H1 (cell line): Measurements from ENCODE around the gene MEI1. TPM values are rescaled to one million over a fixed set of nuclear protein-coding genes. Genes with fewer than 3 reads are reported as not detected.

Experiments used
- CTCF ChIA-PET: fragments of 300-600 bp; sonication (Branson Sonifier 250); formaldehyde crosslinking; loops from one replicate; lab custom pipeline; 2021; ENCODE audit not compliant: partially characterized antibody; lab: Charles Lee
- POLR2A ChIA-PET: fragments of 300-600 bp; sonication (Branson Sonifier 250); formaldehyde crosslinking; loops from one replicate; lab custom pipeline; 2021; ENCODE audit warnings: inconsistent platforms; ENCODE audit not compliant: partially characterized antibody; lab: Charles Lee
- DNase-seq, 2 experiments: peaks; one replicate each; pipeline versions ENCODE4 v3.0.0 to v3.0.0-alpha.2; 2010 to 2022; ENCODE audit warnings: low spot score in 2 of 2, low read depth in 1 of 2, mixed read lengths in 1 of 2
- FAIRE-seq: peaks from 2 replicates; lab custom pipeline; 2011; peaks lifted over from hg19 to GRCh38; lab: Jason Lieb, UNC
- H2AFZ ChIP-seq: 2 replicates; pipeline ENCODE4 v1.8.1; 2012; ENCODE audit warnings: low read length, inconsistent platforms
- H2AK5ac ChIP-seq: 2 replicates; pipeline ENCODE4 v1.6.1; 2013; ENCODE audit warnings: low read depth, low read length
- H2BK120ac ChIP-seq: replicated peaks from 2 replicates; pipeline ENCODE3; 2013; ENCODE audit warnings: low read depth, low read length, inconsistent platforms
- H2BK12ac ChIP-seq: 2 replicates; pipeline ENCODE4 v1.6.1; 2013; ENCODE audit warnings: low read depth, low read length
- H2BK15ac ChIP-seq: 2 replicates; pipeline ENCODE4 v1.6.1; 2013; ENCODE audit warnings: low read length
- H2BK20ac ChIP-seq: 2 replicates; pipeline ENCODE4 v1.6.1; 2013; ENCODE audit warnings: low read length
- H2BK5ac ChIP-seq: 2 replicates; pipeline ENCODE4 v1.6.1; 2013; ENCODE audit warnings: low read depth, low read length
- H3K14ac ChIP-seq: 2 replicates; pipeline ENCODE4 v1.6.1; 2013; ENCODE audit warnings: inconsistent platforms; ENCODE audit not compliant: insufficient read length
- H3K18ac ChIP-seq: 2 replicates; pipeline ENCODE4 v1.6.1; 2013; ENCODE audit warnings: low read length; ENCODE audit errors: extremely low read depth
- H3K23ac ChIP-seq: 2 replicates; pipeline ENCODE4 v1.6.1; 2013; ENCODE audit warnings: inconsistent platforms; ENCODE audit not compliant: insufficient read length
- H3K23me2 ChIP-seq: 2 replicates; pipeline ENCODE4 v1.6.1; 2013; ENCODE audit warnings: low read depth, low read length
- H3K27ac ChIP-seq: 2 replicates; pipeline ENCODE4 v1.6.1; 2011; ENCODE audit warnings: low read depth, low read length, inconsistent platforms
- H3K27me3 ChIP-seq, 4 experiments: replicated peaks in 1 of 4; 1 replicate in 1 of 4; 2 replicates in 3 of 4; pipeline versions ENCODE4 v1.6.1 to v1.8.1; 2011 to 2013; ENCODE audit warnings: low read length in 3 of 4, mild to moderate bottlenecking in 3 of 4, inconsistent platforms in 2 of 4, mixed read lengths in 2 of 4, moderate library complexity in 1 of 4; ENCODE audit not compliant: control insufficient read depth in 3 of 4, insufficient read depth in 3 of 4; ENCODE audit errors: extremely low read depth in 1 of 4
- H3K36me3 ChIP-seq, 4 experiments: 2 replicates each; pipeline versions ENCODE4 v1.6.1 to v1.8.1; 2011 to 2013; ENCODE audit warnings: mild to moderate bottlenecking in 4 of 4, low read length in 3 of 4, moderate library complexity in 2 of 4, control low read depth in 1 of 4, inconsistent platforms in 1 of 4; ENCODE audit not compliant: insufficient read depth in 4 of 4, control insufficient read depth in 2 of 4
- H3K4ac ChIP-seq: replicated peaks from 2 replicates; pipeline ENCODE3; 2013; ENCODE audit warnings: low read length, low read depth, mixed read lengths, inconsistent platforms; ENCODE audit not compliant: insufficient read length
- H3K4me1 ChIP-seq, 4 experiments: replicated peaks in 1 of 4; 1 replicate in 1 of 4; 2 replicates in 3 of 4; pipeline versions ENCODE4 v1.6.1 to v1.8.1; 2011 to 2013; ENCODE audit warnings: low read length in 3 of 4, inconsistent platforms in 2 of 4, mixed read lengths in 1 of 4; ENCODE audit not compliant: insufficient read depth in 4 of 4, control insufficient read depth in 3 of 4
- H3K4me2 ChIP-seq, 2 experiments: 2 replicates each; pipeline versions ENCODE4 v1.6.1 to v1.8.1; 2011 to 2013; ENCODE audit warnings: low read depth in 2 of 2, low read length in 2 of 2, control low read depth in 1 of 2, inconsistent platforms in 1 of 2, mild to moderate bottlenecking in 1 of 2; ENCODE audit not compliant: insufficient read depth in 1 of 2
- H3K4me3 ChIP-seq, 4 experiments: fragments of 200-600, 300-600 bp in 1 of 4; sonication (generic), shearing (Covaris generic), sonication (Bioruptor Twin) in 1 of 4; 2 replicates each; pipeline versions ENCODE4 v1.5.1 to v1.8.1; 2011 to 2016; ENCODE audit warnings: low read length in 4 of 4, low read depth in 3 of 4, control low read depth in 2 of 4, inconsistent platforms in 2 of 4, mild to moderate bottlenecking in 2 of 4, mixed read lengths in 1 of 4, moderate library complexity in 1 of 4; ENCODE audit not compliant: insufficient read depth in 2 of 4; ENCODE audit errors: extremely low read depth in 1 of 4
- H3K56ac ChIP-seq: replicated peaks from 2 replicates; pipeline ENCODE3; 2013; ENCODE audit warnings: low read depth, mild to moderate bottlenecking, mixed read lengths, low read length, inconsistent platforms; ENCODE audit not compliant: insufficient read length
- H3K79me1 ChIP-seq: 2 replicates; pipeline ENCODE4 v1.6.1; 2013; ENCODE audit warnings: low read depth, low read length, control low read depth
- H3K79me2 ChIP-seq, 2 experiments: 2 replicates each; pipeline versions ENCODE4 v1.6.1 to v1.8.1; 2012 to 2013; ENCODE audit warnings: low read length in 2 of 2, mild to moderate bottlenecking in 2 of 2, inconsistent platforms in 1 of 2; ENCODE audit not compliant: insufficient read depth in 2 of 2, control insufficient read depth in 1 of 2
- H3K9ac ChIP-seq, 4 experiments: replicated peaks in 1 of 4; 1 replicate in 1 of 4; 2 replicates in 3 of 4; pipeline versions ENCODE4 v1.6.1 to v1.8.1; 2011 to 2013; ENCODE audit warnings: low read depth in 3 of 4, low read length in 3 of 4, control low read depth in 2 of 4, mild to moderate bottlenecking in 2 of 4, moderate library complexity in 2 of 4, inconsistent platforms in 1 of 4; ENCODE audit errors: extremely low read depth in 1 of 4
- H3K9me3 ChIP-seq, 2 experiments: 2 replicates each; pipeline versions ENCODE4 v1.6.1 to v1.8.1; 2012 to 2013; ENCODE audit warnings: mild to moderate bottlenecking in 2 of 2, moderate library complexity in 2 of 2, control low read depth in 1 of 2, inconsistent platforms in 1 of 2, low read depth in 1 of 2, low read length in 1 of 2, mixed read lengths in 1 of 2; ENCODE audit not compliant: insufficient read depth in 2 of 2
- H4K20me1 ChIP-seq, 2 experiments: replicated peaks in 1 of 2; 2 replicates each; pipeline versions ENCODE3 to v1.8.1; 2011 to 2013; ENCODE audit warnings: inconsistent platforms in 2 of 2, low read length in 2 of 2, mild to moderate bottlenecking in 1 of 2; ENCODE audit not compliant: insufficient read depth in 2 of 2, control insufficient read depth in 1 of 2
- H4K5ac ChIP-seq: 2 replicates; pipeline ENCODE4 v1.6.1; 2013; ENCODE audit warnings: low read length, low read depth, mixed read lengths, inconsistent platforms; ENCODE audit not compliant: insufficient read length
- H4K8ac ChIP-seq: 2 replicates; pipeline ENCODE4 v1.8.0; 2013; ENCODE audit warnings: mild to moderate bottlenecking, moderate library complexity, low read length, inconsistent platforms; ENCODE audit not compliant: insufficient read depth; ENCODE audit errors: extremely low read depth
- H4K91ac ChIP-seq: replicated peaks from 2 replicates; pipeline ENCODE3; 2013; ENCODE audit warnings: low read length, mixed read lengths, inconsistent platforms; ENCODE audit not compliant: insufficient read length
- ATF3 ChIP-seq: IDR thresholded peaks from 2 replicates; pipeline ENCODE4 v1.6.1; 2011; ENCODE audit warnings: low read depth, mild to moderate bottlenecking, low read length; ENCODE audit not compliant: insufficient read depth
- CREB1 ChIP-seq: IDR thresholded peaks from 2 replicates; pipeline ENCODE4 v1.6.1; 2012; ENCODE audit warnings: inconsistent platforms
- SIRT6 ChIP-seq: IDR thresholded peaks from one replicate; pipeline ENCODE4 v1.7.1; 2012; ENCODE audit warnings: low read length, inconsistent platforms
- SP2 ChIP-seq: IDR thresholded peaks from 2 replicates; pipeline ENCODE4 v1.6.1; 2012; ENCODE audit warnings: mild to moderate bottlenecking, low read length, inconsistent platforms
- TEAD4 ChIP-seq: IDR thresholded peaks from 2 replicates; pipeline ENCODE4 v1.6.1; 2012; ENCODE audit warnings: low read depth, low read length, inconsistent platforms, mixed read lengths
- WGBS, 2 experiments: shearing (Covaris generic) in 1 of 2; methylation state at CpG; one replicate each; pipeline versions ENCODE4 v1.1.6 to v1.1.7; 2013 to 2015; ENCODE audit warnings: low lambda C conversion rate in 2 of 2, mixed read lengths in 2 of 2, inconsistent platforms in 1 of 2, low coverage in 1 of 2, missing lambda C conversion rate in 1 of 2; ENCODE audit not compliant: insufficient replicate concordance in 2 of 2, insufficient coverage in 1 of 2, insufficient read length in 1 of 2; ENCODE audit errors: extremely low coverage in 1 of 2, missing lambda C conversion rate in 1 of 2; 5-methylcytosine and 5-hydroxymethylcytosine counted together
- polyA plus RNA-seq, 7 experiments: library from polyadenylated mRNA; depleted of rRNA in 3 of 7; stranded (reverse) in 5 of 7; unstranded in 2 of 7; fragments of >200 nt in 5 of 7; fragments of 200-250 nt in 2 of 7; gene quantifications; 1 replicate in 5 of 7; 2 replicates in 1 of 7; 4 replicates in 1 of 7; pipeline versions ENCODE4 v1.2.1 to v1.2.3, GENCODE V29; 2011 to 2013; ENCODE audit warnings: missing spikeins in 2 of 7, mixed read lengths in 2 of 7
- total RNA-seq: library from RNA; stranded (reverse); fragmentation: NEBNext Ultra II Directional; extraction: Animal tissue kit (Norgen Biotek cat#: 25700); gene quantifications from 2 replicates; pipeline ENCODE4 v1.2.1, GENCODE V29; 2021

MEI1 gene
- total and polyA plus RNA-seq, 2 of the 8 experiments (the other 6 are each of a cell fraction or from before 2014, with no cell fraction given) = 0.27 to 0.54 TPM

- Histone ChIP-seq H4K5ac (no peak overlapping the region), H3K27ac (no peak overlapping the region), H3K27me3 (no peaks in the 10 kb centered on the region; a peak in 1 of 7 replicates), H2AK5ac (no peak overlapping the region), H3K18ac (no peak overlapping the region), H2AFZ (no peak overlapping the region), H3K4me2 (no peak overlapping the region), H3K9ac (no peak overlapping the region), H2BK120ac (no peak overlapping the region), H3K79me2 (no peaks in the 10 kb centered on the region), H3K4me1 (no peaks in the 10 kb centered on the region), H2BK20ac (no peak overlapping the region), H4K8ac (no peak overlapping the region), H3K36me3 (no peaks in the 10 kb centered on the region), H2BK12ac (no peak overlapping the region), H3K23ac (no peak overlapping the region), H3K14ac (no peak overlapping the region), H3K9me3 (no peaks in the 10 kb centered on the region), H3K4ac (no peak overlapping the region), H4K91ac (no peak overlapping the region), H2BK5ac (no peak overlapping the region), H3K56ac (no peak overlapping the region), H2BK15ac (no peak overlapping the region), H3K23me2 (0 out of 2 replicates have a peak, but pooled peaks cover 2% of the 10 kb centered on the region), H4K20me1 (no peaks in the 10 kb centered on the region), H3K79me1 (no peaks in the 10 kb centered on the region), H3K4me3 (no peak overlapping the region)
- WGBS, 2 experiments = 76% methylated on average over 5 of the region's 5 CpGs; no CpG with 5 or more reads in 1 of the 2 experiments
- FAIRE-seq (no peak), DNase-seq (no peak)
- POLR2A ChIA-PET = no interaction called here
- TF ChIP-seq SP2 (no peak), ATF3 (no peak), SIRT6 (no peak), CREB1 (no peak), TEAD4 (no peak)
- CTCF ChIA-PET = interaction anchor here (0.8 to 9.1 kb wide), 3 partner anchors 9 to 20 kb away, joined by 3 to 54 read pairs (median 22); no protein-coding TSS in a partner anchor
Measured at GRCh38 chr22:41766476-41766875, 67.2 kb downstream of the MEI1 start.
